ENCODE measurements around the gene PRKCE.

The PRKCE gene

GRCh38 chr2:45631319-45631718 lies 20.2 kb upstream of the PRKCE start:
- no peaks in the 10 kb centered on the region for H3K36me3 ChIP-seq (ENCODE audit: control insufficient read depth in 1 of 2, insufficient read depth in 2 of 2, low read length in 2 of 2)
- peaks cover 8 to 14% of the 10 kb centered on the region in 2 donors for H3K27me3 ChIP-seq (ENCODE audit: control insufficient read depth in 1 of 2, insufficient read depth in 2 of 2, low read length in 2 of 2)
- H3K27ac ChIP-seq (ENCODE audit: low read depth, low read length) = no peak overlapping the region
- no peaks in the 10 kb centered on the region for H3K4me1 ChIP-seq (ENCODE audit: control insufficient read depth in 1 of 2, insufficient read depth in 2 of 2, low read length in 2 of 2)
- H3K9me3 ChIP-seq (ENCODE audit: control insufficient read depth in 1 of 2, low read length in 2 of 2) = no peaks in the 10 kb centered on the region
- H3K4me3 ChIP-seq (ENCODE audit: low read depth in 1 of 2, low read length in 2 of 2) = no peak overlapping the region
- no peak overlapping the region for H3K9ac ChIP-seq (ENCODE audit: low read depth in 1 of 2, low read length in 2 of 2)

- peaks cover 8 to 14% of the 10 kb centered on the region in 2 donors for H3K27me3 ChIP-seq (ENCODE audit: control insufficient read depth in 1 of 2, insufficient read depth in 2 of 2, low read length in 2 of 2)
- no peaks in the 10 kb centered on the region for H3K4me1 ChIP-seq (ENCODE audit: control insufficient read depth in 1 of 2, insufficient read depth in 2 of 2, low read length in 2 of 2)
- no peak overlapping the region for H3K27ac ChIP-seq (ENCODE audit: low read depth, low read length)
- H3K9me3 ChIP-seq (ENCODE audit: control insufficient read depth in 1 of 2, low read length in 2 of 2) = no peaks in the 10 kb centered on the region
- no peak overlapping the region for H3K4me3 ChIP-seq (ENCODE audit: low read depth in 1 of 2, low read length in 2 of 2)
- no peaks in the 10 kb centered on the region for H3K36me3 ChIP-seq (ENCODE audit: control insufficient read depth in 1 of 2, insufficient read depth in 2 of 2, low read length in 2 of 2)
- no peak overlapping the region for H3K9ac ChIP-seq (ENCODE audit: low read depth in 1 of 2, low read length in 2 of 2)
These were observed 19.5 kb upstream of the PRKCE start for GRCh38 chr2:45631955-45632354.

GRCh38 chr2:45634223-45634622 lies 17.3 kb upstream of the PRKCE start:
- Histone ChIP-seq H3K4me1 (ENCODE audit: control insufficient read depth in 1 of 2, insufficient read depth in 2 of 2, low read length in 2 of 2) (no peaks in the 10 kb centered on the region), H3K27ac (ENCODE audit: low read depth, low read length) (no peak overlapping the region), H3K36me3 (ENCODE audit: control insufficient read depth in 1 of 2, insufficient read depth in 2 of 2, low read length in 2 of 2) (no peaks in the 10 kb centered on the region), H3K9me3 (ENCODE audit: control insufficient read depth in 1 of 2, low read length in 2 of 2) (no peaks in the 10 kb centered on the region), H3K27me3 (ENCODE audit: control insufficient read depth in 1 of 2, insufficient read depth in 2 of 2, low read length in 2 of 2) (peaks cover 8 to 14% of the 10 kb centered on the region in 2 donors), H3K4me3 (ENCODE audit: low read depth in 1 of 2, low read length in 2 of 2) (no peak overlapping the region), H3K9ac (ENCODE audit: low read depth in 1 of 2, low read length in 2 of 2) (no peak overlapping the region)

GRCh38 chr2:45636008-45636407 lies 15.5 kb upstream of the PRKCE start:
- H3K27me3 ChIP-seq (ENCODE audit: control insufficient read depth in 1 of 2, insufficient read depth in 2 of 2, low read length in 2 of 2) = peaks cover 8 to 14% of the 10 kb centered on the region in 2 donors
- H3K9me3 ChIP-seq (ENCODE audit: control insufficient read depth in 1 of 2, low read length in 2 of 2) = no peaks in the 10 kb centered on the region
- H3K27ac ChIP-seq (ENCODE audit: low read depth, low read length) = no peak overlapping the region
- H3K9ac ChIP-seq (ENCODE audit: low read depth in 1 of 2, low read length in 2 of 2) = no peak overlapping the region
- no peaks in the 10 kb centered on the region for H3K36me3 ChIP-seq (ENCODE audit: control insufficient read depth in 1 of 2, insufficient read depth in 2 of 2, low read length in 2 of 2)
- H3K4me1 ChIP-seq (ENCODE audit: control insufficient read depth in 1 of 2, insufficient read depth in 2 of 2, low read length in 2 of 2) = no peaks in the 10 kb centered on the region
- H3K4me3 ChIP-seq (ENCODE audit: low read depth in 1 of 2, low read length in 2 of 2) = no peak overlapping the region

- no peaks in the 10 kb centered on the region for H3K4me1 ChIP-seq (ENCODE audit: control insufficient read depth in 1 of 2, insufficient read depth in 2 of 2, low read length in 2 of 2)
- H3K9ac ChIP-seq (ENCODE audit: low read depth in 1 of 2, low read length in 2 of 2) = no peak overlapping the region
- H3K27ac ChIP-seq (ENCODE audit: low read depth, low read length) = no peak overlapping the region
- H3K4me3 ChIP-seq (ENCODE audit: low read depth in 1 of 2, low read length in 2 of 2) = no peak overlapping the region
- H3K9me3 ChIP-seq (ENCODE audit: control insufficient read depth in 1 of 2, low read length in 2 of 2) = no peaks in the 10 kb centered on the region
- H3K36me3 ChIP-seq (ENCODE audit: control insufficient read depth in 1 of 2, insufficient read depth in 2 of 2, low read length in 2 of 2) = no peaks in the 10 kb centered on the region
- peaks cover 3 to 11% of the 10 kb centered on the region in 2 donors for H3K27me3 ChIP-seq (ENCODE audit: control insufficient read depth in 1 of 2, insufficient read depth in 2 of 2, low read length in 2 of 2)
These were observed 14.0 kb upstream of the PRKCE start for GRCh38 chr2:45637440-45637839.

GRCh38 chr2:45640576-45640975 lies 10.9 kb upstream of the PRKCE start:
- no peaks in the 10 kb centered on the region for H3K36me3 ChIP-seq (ENCODE audit: control insufficient read depth in 1 of 2, insufficient read depth in 2 of 2, low read length in 2 of 2)
- no peak overlapping the region for H3K4me3 ChIP-seq (ENCODE audit: low read depth in 1 of 2, low read length in 2 of 2)
- peaks cover 7% of the 10 kb centered on the region in 2 donors for H3K4me1 ChIP-seq (ENCODE audit: control insufficient read depth in 1 of 2, insufficient read depth in 2 of 2, low read length in 2 of 2)
- H3K27me3 ChIP-seq (ENCODE audit: control insufficient read depth in 1 of 2, insufficient read depth in 2 of 2, low read length in 2 of 2) = peaks cover 0 to 10% of the 10 kb centered on the region in 2 donors
- no peak overlapping the region for H3K9ac ChIP-seq (ENCODE audit: low read depth in 1 of 2, low read length in 2 of 2)
- H3K9me3 ChIP-seq (ENCODE audit: control insufficient read depth in 1 of 2, low read length in 2 of 2) = no peaks in the 10 kb centered on the region
- H3K27ac ChIP-seq (ENCODE audit: low read depth, low read length) = no peak overlapping the region

GRCh38 chr2:45643095-45643494 lies 8.4 kb upstream of the PRKCE start:
- Histone ChIP-seq H3K9ac (ENCODE audit: low read depth in 1 of 2, low read length in 2 of 2) (peak overlapping the region; percentile 30 to 66), H3K36me3 (ENCODE audit: control insufficient read depth in 1 of 2, insufficient read depth in 2 of 2, low read length in 2 of 2) (no peaks in the 10 kb centered on the region), H3K4me3 (ENCODE audit: low read depth in 1 of 2, low read length in 2 of 2) (peak overlapping the region; percentile 68 to 70), H3K27ac (ENCODE audit: low read depth, low read length) (no peak overlapping the region), H3K4me1 (ENCODE audit: control insufficient read depth in 1 of 2, insufficient read depth in 2 of 2, low read length in 2 of 2) (peaks cover 10 to 14% of the 10 kb centered on the region in 2 donors), H3K9me3 (ENCODE audit: control insufficient read depth in 1 of 2, low read length in 2 of 2) (no peaks in the 10 kb centered on the region), H3K27me3 (ENCODE audit: control insufficient read depth in 1 of 2, insufficient read depth in 2 of 2, low read length in 2 of 2) (peaks cover 0 to 10% of the 10 kb centered on the region in 2 donors)

- Histone ChIP-seq H3K4me3 (ENCODE audit: low read depth in 1 of 2, low read length in 2 of 2) (peak overlapping the region; percentile 68 to 70), H3K4me1 (ENCODE audit: control insufficient read depth in 1 of 2, insufficient read depth in 2 of 2, low read length in 2 of 2) (peaks cover 16 to 21% of the 10 kb centered on the region in 2 donors), H3K27ac (ENCODE audit: low read depth, low read length) (no peak overlapping the region), H3K9ac (ENCODE audit: low read depth in 1 of 2, low read length in 2 of 2) (peak overlapping the region; percentile 30 to 66), H3K36me3 (ENCODE audit: control insufficient read depth in 1 of 2, insufficient read depth in 2 of 2, low read length in 2 of 2) (no peaks in the 10 kb centered on the region), H3K27me3 (ENCODE audit: control insufficient read depth in 1 of 2, insufficient read depth in 2 of 2, low read length in 2 of 2) (peaks cover 0 to 10% of the 10 kb centered on the region in 2 donors), H3K9me3 (ENCODE audit: control insufficient read depth in 1 of 2, low read length in 2 of 2) (no peaks in the 10 kb centered on the region)
These were observed 7.6 kb upstream of the PRKCE start for GRCh38 chr2:45643543-45644542.

GRCh38 chr2:45646289-45646688 lies 5.2 kb upstream of the PRKCE start:
- Histone ChIP-seq H3K9ac (ENCODE audit: low read depth in 1 of 2, low read length in 2 of 2) (no peak overlapping the region), H3K27me3 (ENCODE audit: control insufficient read depth in 1 of 2, insufficient read depth in 2 of 2, low read length in 2 of 2) (peaks cover 0 to 10% of the 10 kb centered on the region in 2 donors), H3K9me3 (ENCODE audit: control insufficient read depth in 1 of 2, low read length in 2 of 2) (no peaks in the 10 kb centered on the region), H3K4me3 (ENCODE audit: low read depth in 1 of 2, low read length in 2 of 2) (no peak overlapping the region), H3K27ac (ENCODE audit: low read depth, low read length) (no peak overlapping the region), H3K4me1 (ENCODE audit: control insufficient read depth in 1 of 2, insufficient read depth in 2 of 2, low read length in 2 of 2) (peaks cover 25 to 30% of the 10 kb centered on the region in 2 donors), H3K36me3 (ENCODE audit: control insufficient read depth in 1 of 2, insufficient read depth in 2 of 2, low read length in 2 of 2) (no peaks in the 10 kb centered on the region)

GRCh38 chr2:45647356-45647755 lies 4.1 kb upstream of the PRKCE start:
- Histone ChIP-seq H3K27ac (ENCODE audit: low read depth, low read length) (no peak overlapping the region), H3K4me3 (ENCODE audit: low read depth in 1 of 2, low read length in 2 of 2) (no peak overlapping the region), H3K36me3 (ENCODE audit: control insufficient read depth in 1 of 2, insufficient read depth in 2 of 2, low read length in 2 of 2) (no peaks in the 10 kb centered on the region), H3K9me3 (ENCODE audit: control insufficient read depth in 1 of 2, low read length in 2 of 2) (no peaks in the 10 kb centered on the region), H3K9ac (ENCODE audit: low read depth in 1 of 2, low read length in 2 of 2) (no peak overlapping the region), H3K27me3 (ENCODE audit: control insufficient read depth in 1 of 2, insufficient read depth in 2 of 2, low read length in 2 of 2) (peaks cover 0 to 8% of the 10 kb centered on the region in 2 donors), H3K4me1 (ENCODE audit: control insufficient read depth in 1 of 2, insufficient read depth in 2 of 2, low read length in 2 of 2) (peaks cover 29 to 30% of the 10 kb centered on the region in 2 donors)
